Adrenal gland (tissue), 5 donors: ENCODE measurements around the gene ZNF319.

Source experiments
- CTCF ChIP-seq, 6 experiments: fragments of 450-650 bp in 4 of 6; fragments of 200-600 bp in 2 of 6; sonication (generic) in 1 of 6; IDR thresholded peaks; 1 replicate in 5 of 6; 2 replicates in 1 of 6; pipeline versions ENCODE4 v1.5.1 to v1.8.0; 2016 to 2021; ENCODE audit warnings: antibody characterized with exemption in 6 of 6, mild to moderate bottlenecking in 2 of 6, moderate library complexity in 1 of 6
- POLR2A ChIP-seq, 2 donors: fragments of 450-650 bp; IDR thresholded peaks; one replicate each; pipeline ENCODE4 v1.6.1; 2017; ENCODE audit warnings: antibody characterized with exemption in 2 of 2, mild to moderate bottlenecking in 2 of 2, moderate library complexity in 1 of 2
- donor health status: DM: no; HTN: no; CAD: no.

DNA sequence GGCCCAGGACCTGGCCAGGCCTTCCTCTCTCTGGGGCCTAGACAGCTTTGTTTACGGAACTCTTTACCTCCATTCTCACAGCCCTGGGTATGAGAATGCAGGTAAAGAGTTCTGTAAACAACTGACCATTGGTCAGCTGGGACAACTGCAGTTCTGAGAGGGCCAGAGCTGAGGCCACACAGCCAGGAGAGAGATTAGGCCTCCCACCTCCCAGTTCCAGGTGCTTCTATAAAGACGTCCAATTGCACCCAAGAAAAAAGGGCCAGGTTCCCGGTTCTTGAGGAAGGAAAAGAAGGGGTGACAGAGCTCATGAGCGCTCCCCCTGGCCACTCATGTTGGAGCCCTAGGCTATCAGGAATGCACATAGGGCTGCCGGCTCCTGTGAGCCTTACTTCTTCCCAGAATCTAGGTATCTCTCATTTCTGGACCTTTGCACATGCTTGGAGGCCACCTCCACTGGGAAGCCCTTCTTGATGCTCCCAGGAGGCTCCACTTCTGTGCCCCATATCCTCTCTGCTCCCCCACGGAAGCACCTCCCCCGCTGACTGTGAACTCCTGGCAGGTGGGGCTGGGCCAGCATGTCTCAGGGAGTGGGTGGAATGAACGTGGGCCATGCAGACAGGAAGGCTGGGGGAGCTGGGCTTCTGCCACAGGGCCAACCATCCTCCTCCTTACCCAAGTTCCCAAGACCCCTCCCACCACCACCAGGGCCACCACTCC lies 42.6 kb downstream of the ZNF319 start:
- TF ChIP-seq CTCF (IDR thresholded peaks at IDR 0.05) (no peak), POLR2A (IDR thresholded peaks at IDR 0.05) (no peak)
